ENCODE measurements around the gene BRD4. TPM values are rescaled to one million over a fixed set of nuclear protein-coding genes. Genes with fewer than 3 reads are reported as not detected.

The BRD4 gene
- total RNA-seq, 1 donor from 2014 or later = 53.0 TPM

- peak overlapping the region; percentile 75 for H3K27ac ChIP-seq
- peak in 1 of 2 donors; percentile 39 for TF ChIP-seq POLR2AphosphoS5 (IDR thresholded peaks at IDR 0.05; ENCODE audit: insufficient read depth in 1 of 2, low read depth in 1 of 2)
- TF ChIP-seq, protein P1, sequence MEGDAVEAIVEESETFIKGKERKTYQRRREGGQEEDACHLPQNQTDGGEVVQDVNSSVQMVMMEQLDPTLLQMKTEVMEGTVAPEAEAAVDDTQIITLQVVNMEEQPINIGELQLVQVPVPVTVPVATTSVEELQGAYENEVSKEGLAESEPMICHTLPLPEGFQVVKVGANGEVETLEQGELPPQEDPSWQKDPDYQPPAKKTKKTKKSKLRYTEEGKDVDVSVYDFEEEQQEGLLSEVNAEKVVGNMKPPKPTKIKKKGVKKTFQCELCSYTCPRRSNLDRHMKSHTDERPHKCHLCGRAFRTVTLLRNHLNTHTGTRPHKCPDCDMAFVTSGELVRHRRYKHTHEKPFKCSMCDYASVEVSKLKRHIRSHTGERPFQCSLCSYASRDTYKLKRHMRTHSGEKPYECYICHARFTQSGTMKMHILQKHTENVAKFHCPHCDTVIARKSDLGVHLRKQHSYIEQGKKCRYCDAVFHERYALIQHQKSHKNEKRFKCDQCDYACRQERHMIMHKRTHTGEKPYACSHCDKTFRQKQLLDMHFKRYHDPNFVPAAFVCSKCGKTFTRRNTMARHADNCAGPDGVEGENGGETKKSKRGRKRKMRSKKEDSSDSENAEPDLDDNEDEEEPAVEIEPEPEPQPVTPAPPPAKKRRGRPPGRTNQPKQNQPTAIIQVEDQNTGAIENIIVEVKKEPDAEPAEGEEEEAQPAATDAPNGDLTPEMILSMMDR (IDR thresholded peaks at IDR 0.05) = no peak
- no peak for TF ChIP-seq POLR2A (IDR thresholded peaks at IDR 0.05)
These were observed 109.3 kb downstream of the BRD4 start for GRCh38 chr19:15222738-15223648.

GRCh38 chr19:15220833-15221232 is 111.5 kb downstream of the BRD4 start:
- Histone ChIP-seq H3K27me3 (no peaks in the 10 kb centered on the region), H3K27ac (peak overlapping the region; percentile 10), H3K4me1 (peaks cover 20% of the 10 kb centered on the region), H3K4me3 (no peak overlapping the region), H3K9me3 (no peaks in the 10 kb centered on the region), H3K36me3 (no peaks in the 10 kb centered on the region)
- intact Hi-C loops (cut with DNase I) = no loop called here
- DNase-seq (ENCODE audit: extremely low spot score in 2 of 2) = no peak
- no peak for TF ChIP-seq POLR2A (IDR thresholded peaks at IDR 0.05)

More at GRCh38 chr19:15222738-15223648, 109.3 kb downstream of the BRD4 start:
- intact Hi-C loops (cut with DNase I) = no loop called here
- Histone ChIP-seq H3K27me3 (no peaks in the 10 kb centered on the region), H3K4me1 (peaks cover 20% of the 10 kb centered on the region), H3K9me3 (no peaks in the 10 kb centered on the region), H3K36me3 (no peaks in the 10 kb centered on the region), H3K4me3 (peak overlapping the region; percentile 72 to 80)
- DNase-seq (ENCODE audit: extremely low spot score in 2 of 2) = no peak

- Histone ChIP-seq H3K27me3 (no peaks in the 10 kb centered on the region), H3K4me3 (no peak overlapping the region), H3K4me1 (peaks cover 11% of the 10 kb centered on the region), H3K9me3 (no peaks in the 10 kb centered on the region), H3K36me3 (no peaks in the 10 kb centered on the region), H3K27ac (no peak overlapping the region)
- intact Hi-C loops (cut with DNase I) = no loop called here
- DNase-seq (ENCODE audit: extremely low spot score in 2 of 2) = no peak
- no peak for TF ChIP-seq POLR2A (IDR thresholded peaks at IDR 0.05)
- TF ChIP-seq, protein P1 (IDR thresholded peaks at IDR 0.05) = no peak
- TF ChIP-seq POLR2AphosphoS5 (IDR thresholded peaks at IDR 0.05; ENCODE audit: insufficient read depth in 1 of 2, low read depth in 1 of 2) = no peak
These were observed 113.8 kb downstream of the BRD4 start for GRCh38 chr19:15218501-15218900.

DNA sequence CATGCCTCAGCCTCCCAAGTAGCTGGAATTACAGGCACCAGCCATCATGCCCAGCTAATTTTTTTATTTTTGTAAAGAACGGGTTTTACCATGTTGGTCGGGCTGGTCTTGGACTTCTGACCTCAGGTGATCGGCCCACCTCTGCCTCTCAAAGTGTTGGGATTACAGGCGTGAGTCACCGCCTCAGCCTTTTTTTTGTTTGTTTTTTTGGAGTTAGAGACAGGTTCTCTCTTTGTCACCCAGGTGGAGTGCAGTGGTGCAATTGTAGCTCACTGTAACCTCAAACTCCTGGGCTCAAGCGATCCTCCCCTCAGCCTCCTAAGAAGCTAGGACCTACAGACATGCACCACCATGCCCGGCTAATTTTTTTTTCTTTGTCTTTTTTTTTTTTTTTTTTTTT is 116.0 kb downstream of the BRD4 start:
- Histone ChIP-seq H3K27ac (no peak overlapping the region), H3K4me3 (no peak overlapping the region), H3K27me3 (no peaks in the 10 kb centered on the region), H3K9me3 (no peaks in the 10 kb centered on the region), H3K36me3 (no peaks in the 10 kb centered on the region), H3K4me1 (no peaks in the 10 kb centered on the region)
- intact Hi-C loops (cut with DNase I) = no loop called here
- no peak for DNase-seq (ENCODE audit: extremely low spot score in 2 of 2)
- no peak for TF ChIP-seq POLR2AphosphoS5 (IDR thresholded peaks at IDR 0.05; ENCODE audit: insufficient read depth in 1 of 2, low read depth in 1 of 2)
- TF ChIP-seq, protein P1 (IDR thresholded peaks at IDR 0.05) = no peak
- no peak for TF ChIP-seq POLR2A (IDR thresholded peaks at IDR 0.05)

GRCh38 chr19:15213715-15214381 is 118.5 kb downstream of the BRD4 start:
- no peak overlapping the region for H3K27ac ChIP-seq
- intact Hi-C loops (cut with DNase I) = no loop called here

More at GRCh38 chr19:15213715-15214381, 118.5 kb downstream of the BRD4 start:
- Histone ChIP-seq H3K4me1 (no peaks in the 10 kb centered on the region), H3K27me3 (no peaks in the 10 kb centered on the region), H3K9me3 (no peaks in the 10 kb centered on the region), H3K36me3 (no peaks in the 10 kb centered on the region), H3K4me3 (no peak overlapping the region)
- TF ChIP-seq, protein P1 (IDR thresholded peaks at IDR 0.05) = no peak
- no peak for TF ChIP-seq POLR2A (IDR thresholded peaks at IDR 0.05)
- TF ChIP-seq POLR2AphosphoS5 (IDR thresholded peaks at IDR 0.05; ENCODE audit: insufficient read depth in 1 of 2, low read depth in 1 of 2) = peak in 1 of 2 donors; percentile 47
- no peak for DNase-seq (ENCODE audit: extremely low spot score in 2 of 2)

All from vagina (tissue), 2 donors.